PFSK-1 (cell line): ENCODE results near the gene LRRC4C.

Source experiments
- FOXP2 ChIP-seq: optimal IDR thresholded peaks from 2 replicates; pipeline ENCODE3; 2011; ENCODE audit warnings: borderline replicate concordance, control low read depth, inconsistent platforms; ENCODE audit not compliant: insufficient read depth; ENCODE audit errors: extremely low read length, extremely low read depth
- POLR2AphosphoS5 ChIP-seq: IDR thresholded peaks from 2 replicates; pipeline ENCODE4 v1.6.1; 2012; ENCODE audit warnings: low read depth, mild to moderate bottlenecking, control low read depth, low read length, moderate library complexity
- REST ChIP-seq, 2 experiments: IDR thresholded peaks; 2 replicates each; pipeline versions ENCODE4 v1.6.1 to v1.8.0; 2011 to 2012; ENCODE audit warnings: low read depth in 2 of 2, low read length in 2 of 2, control low read depth in 1 of 2, inconsistent platforms in 1 of 2, mild to moderate bottlenecking in 1 of 2, moderate library complexity in 1 of 2; ENCODE audit not compliant: insufficient read depth in 1 of 2
- SIN3A ChIP-seq: IDR thresholded peaks from 2 replicates; pipeline ENCODE4 v1.6.1; 2012; ENCODE audit warnings: mild to moderate bottlenecking, low read length, moderate library complexity, borderline replicate concordance; ENCODE audit not compliant: insufficient read depth
- TAF1 ChIP-seq: IDR thresholded peaks from 2 replicates; pipeline ENCODE4 v1.6.1; 2012; ENCODE audit warnings: low read length, control low read depth, borderline replicate concordance; ENCODE audit not compliant: insufficient read depth

Gene LRRC4C

GRCh38 chr11:41246399-41246745, 213.1 kb downstream of the LRRC4C start:
- no peak for TF ChIP-seq POLR2AphosphoS5
- no peak for TF ChIP-seq FOXP2
- TF ChIP-seq SIN3A = no peak
- no peak for TF ChIP-seq TAF1

DNA sequence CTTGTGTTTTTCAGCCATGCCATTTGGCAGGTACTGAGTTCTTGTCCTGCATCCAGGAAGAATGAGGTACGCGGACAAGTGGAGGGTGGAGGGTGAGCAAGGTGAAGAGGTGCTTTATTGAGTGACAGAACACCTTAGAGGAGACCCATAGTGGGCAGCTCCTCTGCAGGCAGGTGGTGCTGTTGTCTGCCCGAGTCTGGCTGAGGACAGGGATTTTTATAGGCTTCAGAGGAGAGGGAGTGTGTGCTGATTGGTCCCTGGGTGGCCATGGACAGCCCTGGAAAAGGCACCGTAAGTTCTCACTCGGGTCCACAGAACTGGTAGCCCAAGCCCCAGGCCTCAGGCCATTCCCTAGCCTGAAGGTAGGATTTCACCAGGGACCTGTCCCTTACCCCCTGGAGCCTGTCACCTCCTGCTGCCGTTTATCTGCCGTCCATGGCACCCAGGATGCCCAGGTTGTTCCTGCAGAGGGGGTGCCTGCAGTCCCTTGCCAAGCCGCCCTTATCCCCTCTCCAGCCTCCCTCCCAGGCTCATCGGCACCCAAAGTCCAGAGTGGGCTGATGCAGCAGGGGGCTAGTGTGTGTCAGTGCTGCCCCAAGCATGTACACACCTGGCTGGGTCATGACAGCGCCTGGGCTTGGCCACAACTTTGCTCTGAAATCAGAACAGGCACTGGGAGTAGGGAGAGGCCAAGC, 213.6 kb downstream of the LRRC4C start:
- TF ChIP-seq REST (IDR thresholded peaks at IDR 0.05; ENCODE audit: insufficient read depth in 1 of 2, low read depth in 2 of 2, low read length in 2 of 2) (no peak), FOXP2 (no peak), TAF1 (no peak), SIN3A (no peak), POLR2AphosphoS5 (no peak)

DNA sequence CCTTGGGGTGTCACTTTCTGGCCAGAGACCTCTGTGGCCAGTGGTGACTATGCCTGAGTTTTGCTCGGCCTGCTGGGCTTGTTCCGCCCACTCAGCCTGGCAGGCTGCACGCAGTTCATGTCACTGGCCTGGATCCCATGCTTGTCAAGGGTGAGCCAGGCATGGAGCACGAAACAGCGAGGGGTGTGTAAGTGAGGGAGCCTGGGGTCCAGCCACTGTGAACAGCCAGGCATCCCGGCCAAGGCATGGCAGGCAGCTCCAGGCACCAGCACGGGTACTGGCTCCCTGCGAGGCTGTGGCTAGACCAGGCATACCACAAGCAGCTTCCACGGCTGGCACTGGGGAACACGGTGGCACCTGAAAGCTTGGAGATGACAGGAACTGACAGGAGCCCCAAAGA, 214.3 kb downstream of the LRRC4C start:
- TF ChIP-seq TAF1 = no peak

GRCh38 chr11:41237382-41237781, 222.1 kb downstream of the LRRC4C start:
- no peak for TF ChIP-seq FOXP2
- no peak for TF ChIP-seq TAF1
- TF ChIP-seq REST (IDR thresholded peaks at IDR 0.05; ENCODE audit: insufficient read depth in 1 of 2, low read depth in 2 of 2, low read length in 2 of 2) = no peak
- no peak for TF ChIP-seq POLR2AphosphoS5
- TF ChIP-seq SIN3A = no peak

GRCh38 chr11:41235668-41236067, 223.8 kb downstream of the LRRC4C start:
- TF ChIP-seq REST (IDR thresholded peaks at IDR 0.05; ENCODE audit: insufficient read depth in 1 of 2, low read depth in 2 of 2, low read length in 2 of 2) (no peak), TAF1 (no peak), FOXP2 (no peak), SIN3A (no peak), POLR2AphosphoS5 (no peak)

DNA sequence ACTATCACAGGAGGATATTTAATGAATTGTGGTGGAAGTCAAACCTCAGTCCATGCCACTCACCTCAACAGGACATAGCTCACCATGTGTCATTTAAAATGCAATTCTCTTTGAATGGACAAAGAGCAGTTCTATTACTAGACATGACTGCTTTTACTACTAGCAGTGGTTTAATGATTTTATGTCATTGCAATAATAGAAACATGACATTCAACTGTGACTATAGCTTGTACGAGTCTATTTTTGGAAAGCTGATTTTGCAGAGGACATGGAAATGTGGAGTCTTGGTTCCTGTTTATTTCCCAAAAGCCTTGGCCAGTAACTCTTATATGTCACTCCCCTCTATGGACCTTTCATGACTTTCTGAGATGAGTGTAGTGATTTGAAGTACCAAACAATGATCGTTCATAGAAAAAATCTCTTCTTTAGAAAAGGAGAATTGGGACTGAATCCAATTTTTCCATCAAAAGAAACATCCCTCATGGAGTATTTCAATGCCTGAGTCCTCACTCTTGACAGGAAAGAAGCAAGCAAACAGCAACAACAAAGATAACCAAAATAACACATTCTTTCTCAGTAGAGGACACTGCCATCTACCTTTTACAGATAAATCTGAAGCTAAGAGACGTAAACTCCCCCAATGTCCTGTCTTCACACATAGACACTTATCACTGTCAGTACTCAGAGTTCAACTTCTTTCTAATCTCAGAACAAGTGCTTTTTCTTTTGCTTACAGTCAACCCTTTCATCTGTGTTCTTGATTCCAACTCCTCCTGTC, 233.4 kb downstream of the LRRC4C start:
- TF ChIP-seq TAF1 (no peak), REST (IDR thresholded peaks at IDR 0.05; ENCODE audit: insufficient read depth in 1 of 2, low read depth in 2 of 2, low read length in 2 of 2) (no peak), FOXP2 (no peak), POLR2AphosphoS5 (no peak), SIN3A (no peak)
